WTC11 (cell line): Measurements from ENCODE around the gene GGACT. TPM values are rescaled to one million over a fixed set of nuclear protein-coding genes. Genes with fewer than 3 reads are reported as not detected.

Experiments used
- ATAC-seq: fragments of 200-7000 bp; cut with Tn5 transposase; 2 replicates; pipeline ENCODE4 v1.10.0; 2021; ENCODE audit warnings: mild to moderate bottlenecking, moderate library complexity
- CTCF ChIA-PET: fragments of 300-600 bp; sonication (Branson Sonifier 250); formaldehyde crosslinking; loops from one replicate; lab custom pipeline; 2021; ENCODE audit warnings: antibody characterized with exemption; lab: Charles Lee
- POLR2A ChIA-PET: fragments of 350-600 bp; sonication (Branson Sonifier 250); formaldehyde crosslinking; loops from one replicate; lab custom pipeline; 2021; ENCODE audit warnings: antibody characterized with exemption; lab: Charles Lee
- DNase-seq: peaks from one replicate; pipeline ENCODE4 v3.0.0; 2021; ENCODE audit warnings: low spot score
- H3K27ac Mint-ChIP-seq: 2 replicates; pipeline ENCODE4 v1.8.0; 2021; ENCODE audit warnings: mixed read lengths
- H3K27me3 Mint-ChIP-seq: 2 replicates; pipeline ENCODE4 v1.8.0; 2021; ENCODE audit warnings: low read depth, mild to moderate bottlenecking, moderate library complexity, mixed read lengths
- H3K36me3 Mint-ChIP-seq: 2 replicates; pipeline ENCODE4 v1.8.0; 2021; ENCODE audit warnings: mixed read lengths
- H3K4me1 Mint-ChIP-seq: 2 replicates; pipeline ENCODE4 v1.8.0; 2022; ENCODE audit warnings: mixed read lengths
- H3K4me3 Mint-ChIP-seq: 2 replicates; pipeline ENCODE4 v1.8.0; 2021; ENCODE audit warnings: mild to moderate bottlenecking, moderate library complexity, mixed read lengths
- H3K9me3 Mint-ChIP-seq: 2 replicates; pipeline ENCODE4 v1.8.0; 2021; ENCODE audit warnings: mixed read lengths
- AFF4 ChIP-seq: sonication (generic); formaldehyde crosslinking; IDR thresholded peaks from 2 replicates; pipeline ENCODE4 v1.8.1; 2023; ENCODE audit warnings: mild to moderate bottlenecking, missing genetic modification reagents, borderline replicate concordance
- ATF1 ChIP-seq: sonication (generic); formaldehyde crosslinking; IDR thresholded peaks from 2 replicates; pipeline ENCODE4 v1.8.1; 2023; ENCODE audit warnings: mild to moderate bottlenecking, moderate library complexity, missing genetic modification reagents
- ATF3 ChIP-seq: sonication (generic); formaldehyde crosslinking; conservative IDR thresholded peaks from 2 replicates; pipeline ENCODE4 v1.8.1; 2022; ENCODE audit warnings: mild to moderate bottlenecking, missing genetic modification reagents
- ELF4 ChIP-seq: sonication (generic); formaldehyde crosslinking; IDR thresholded peaks from 2 replicates; pipeline ENCODE4 v1.8.1; 2022; ENCODE audit warnings: low read depth, mild to moderate bottlenecking, moderate library complexity, missing genetic modification reagents
- FOXP4 ChIP-seq: sonication (generic); formaldehyde crosslinking; IDR thresholded peaks from 2 replicates; pipeline ENCODE4 v1.8.0; 2022; ENCODE audit warnings: mild to moderate bottlenecking, missing genetic modification reagents
- GABPB1 ChIP-seq: sonication (generic); formaldehyde crosslinking; IDR thresholded peaks from 2 replicates; pipeline ENCODE4 v1.8.1; 2023; ENCODE audit warnings: mild to moderate bottlenecking, missing genetic modification reagents
- HMGA2 ChIP-seq: fragments of 250-450 bp; sonication (Bioruptor Pico); IDR thresholded peaks from 2 replicates; pipeline ENCODE4 v1.4.0; 2021; ENCODE audit warnings: mild to moderate bottlenecking, moderate library complexity
- HMGXB4 ChIP-seq: sonication (generic); formaldehyde crosslinking; IDR thresholded peaks from 2 replicates; pipeline ENCODE4 v1.8.1; 2023; ENCODE audit warnings: mild to moderate bottlenecking, moderate library complexity, missing genetic modification reagents
- IRF2 ChIP-seq: sonication (generic); formaldehyde crosslinking; IDR thresholded peaks from 2 replicates; pipeline ENCODE4 v1.8.0; 2022; ENCODE audit warnings: low read depth, missing genetic modification reagents, borderline replicate concordance
- JAZF1 ChIP-seq: fragments of 250-450 bp; sonication (Bioruptor Pico); IDR thresholded peaks from 2 replicates; pipeline ENCODE4 v1.9.0; 2021; ENCODE audit warnings: moderate library complexity, mild to moderate bottlenecking, inconsistent platforms
- JUN ChIP-seq: sonication (generic); formaldehyde crosslinking; IDR thresholded peaks from 2 replicates; pipeline ENCODE4 v1.8.0; 2023; ENCODE audit warnings: mild to moderate bottlenecking, missing genetic modification reagents
- KAT7 ChIP-seq: sonication (generic); formaldehyde crosslinking; IDR thresholded peaks from 2 replicates; pipeline ENCODE4 v1.8.1; 2023; ENCODE audit warnings: missing genetic modification reagents, mild to moderate bottlenecking, borderline replicate concordance
- MLX ChIP-seq: sonication (generic); formaldehyde crosslinking; IDR thresholded peaks from 2 replicates; pipeline ENCODE4 v1.8.1; 2023; ENCODE audit warnings: mild to moderate bottlenecking, missing genetic modification reagents, moderate library complexity
- MXD4 ChIP-seq: fragments of 250-450 bp; sonication (Bioruptor Pico); IDR thresholded peaks from 2 replicates; pipeline ENCODE4 v1.8.0; 2021; ENCODE audit warnings: mild to moderate bottlenecking, moderate library complexity, borderline replicate concordance
- NR1H2 ChIP-seq: sonication (generic); formaldehyde crosslinking; IDR thresholded peaks from 2 replicates; pipeline ENCODE4 v1.9.0; 2021; ENCODE audit warnings: mild to moderate bottlenecking, moderate library complexity, missing genetic modification reagents
- PRDM15 ChIP-seq: sonication (generic); formaldehyde crosslinking; IDR thresholded peaks from 2 replicates; pipeline ENCODE4 v1.8.0; 2022; ENCODE audit warnings: missing genetic modification reagents
- USF2 ChIP-seq: sonication (generic); formaldehyde crosslinking; IDR thresholded peaks from 2 replicates; pipeline ENCODE4 v1.8.1; 2023; ENCODE audit warnings: mild to moderate bottlenecking, missing genetic modification reagents, moderate library complexity
- ZNF425 ChIP-seq: fragments of 250-450 bp; sonication (Bioruptor Pico); conservative IDR thresholded peaks from 2 replicates; pipeline ENCODE4 v1.9.0; 2021; ENCODE audit warnings: mild to moderate bottlenecking
- ZNF671 ChIP-seq: fragments of 250-450 bp; sonication (Bioruptor Pico); IDR thresholded peaks from 2 replicates; pipeline ENCODE4 v1.8.0; 2021; ENCODE audit warnings: mild to moderate bottlenecking
- total RNA-seq: library from RNA; stranded (reverse); gene quantifications from 3 replicates; pipeline ENCODE4 v1.2.3, GENCODE V29; 2021

The GGACT gene
- total RNA-seq, 1 experiment from 2014 or later, result 2.4 TPM

GRCh38 chr13:100503622-100504021 is 85.0 kb downstream of the GGACT start:
- no peaks in the 10 kb centered on the region for H3K9me3 Mint-ChIP-seq
- H3K4me1 Mint-ChIP-seq, result peaks cover 53% of the 10 kb centered on the region
- H3K4me3 Mint-ChIP-seq, result no peak overlapping the region
- ChIA-PET POLR2A (no interaction called here), CTCF (no interaction called here)
- ATAC-seq, result no peak
- no peaks in the 10 kb centered on the region for H3K27me3 Mint-ChIP-seq
- no peaks in the 10 kb centered on the region for H3K36me3 Mint-ChIP-seq
- H3K27ac Mint-ChIP-seq, result no peak overlapping the region
- TF ChIP-seq ZNF671 (CRISPR knock-in tag) (no peak), ATF1 (CRISPR knock-in tag) (no peak), HMGA2 (CRISPR knock-in tag) (no peak), USF2 (CRISPR knock-in tag) (no peak), MLX (no peak), JAZF1 (CRISPR knock-in tag) (no peak), KAT7 (CRISPR knock-in tag) (no peak), FOXP4 (CRISPR knock-in tag) (no peak), ATF3 (CRISPR knock-in tag) (no peak), NR1H2 (CRISPR knock-in tag) (no peak), ZNF425 (CRISPR knock-in tag) (no peak), ELF4 (CRISPR knock-in tag) (no peak), GABPB1 (no peak), MXD4 (CRISPR knock-in tag) (no peak), HMGXB4 (CRISPR knock-in tag) (no peak), PRDM15 (CRISPR knock-in tag) (no peak), JUN (no peak), IRF2 (CRISPR knock-in tag) (no peak), AFF4 (CRISPR knock-in tag) (no peak)
- TF ChIP-seq, all 79 proteins: peak for 0
- no peak for DNase-seq
